Activated CD4-positive, alpha-beta T cell treated with anti-CD3 and anti-CD28 coated beads, Interleukin-2, amount 50 U/mL, for 24 hours (primary cell): Measurements from ENCODE around the gene CHST11.

Source experiments
- DNase-seq, 2 donors: peaks; one replicate each; pipeline ENCODE4 v3.0.0-alpha.2; 2020; ENCODE audit warnings: low read depth in 1 of 2, low spot score in 1 of 2

Gene CHST11

GRCh38 chr12:104648756-104649155 lies 192.0 kb downstream of the CHST11 start:
- no peak for DNase-seq

DNA sequence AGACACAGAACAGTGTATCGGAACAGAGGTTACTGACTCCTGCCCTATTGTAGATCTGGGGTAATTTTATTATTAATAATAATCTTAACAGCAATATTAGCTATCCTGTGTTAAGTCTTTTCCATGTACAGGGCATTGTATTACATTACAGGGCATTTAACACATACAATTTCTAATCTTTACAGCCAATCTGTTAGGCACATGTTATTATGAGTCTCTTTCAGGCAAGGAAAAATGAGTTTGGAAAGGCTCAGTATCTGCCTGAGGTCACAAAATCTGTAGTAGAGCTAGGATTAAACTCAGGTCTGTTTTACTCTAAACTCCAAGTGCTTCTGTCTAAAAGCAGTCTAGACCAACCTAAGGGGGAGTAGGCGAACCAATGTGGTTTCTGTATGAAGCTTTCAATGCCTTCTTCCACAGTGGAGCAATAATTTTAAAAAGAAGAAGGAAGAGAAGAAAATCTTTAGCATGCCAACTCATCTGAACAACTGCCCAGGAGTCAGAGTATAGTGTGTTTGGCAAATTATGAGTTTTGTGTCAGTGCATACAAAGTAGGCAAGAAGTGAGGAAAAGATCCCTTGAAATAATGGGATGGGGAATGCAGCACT lies 192.6 kb downstream of the CHST11 start:
- no peak for DNase-seq

DNA sequence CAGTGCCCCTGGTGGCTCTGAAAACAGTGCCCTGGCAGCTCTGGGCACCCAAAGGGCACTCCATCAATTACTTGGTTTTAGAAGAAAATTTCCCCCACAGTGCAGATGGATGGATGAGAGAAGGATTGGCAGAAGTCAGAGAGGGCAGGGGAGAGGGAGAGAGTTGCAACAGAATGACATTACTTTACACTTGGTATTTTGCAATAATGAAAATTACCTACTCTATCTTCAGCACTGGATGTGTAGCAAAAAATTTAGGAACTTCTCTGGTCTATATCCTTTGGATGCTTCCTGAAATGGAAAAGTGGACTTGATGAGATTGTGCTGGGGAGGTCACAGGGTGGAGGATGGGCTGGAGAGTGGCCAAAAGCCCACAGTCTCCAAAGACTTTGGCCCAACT lies 193.2 kb downstream of the CHST11 start:
- DNase-seq, result no peak

- no peak for DNase-seq
Measured at GRCh38 chr12:104650541-104650940, 193.8 kb downstream of the CHST11 start.

GRCh38 chr12:104651811-104652210 lies 195.1 kb downstream of the CHST11 start:
- no peak for DNase-seq

GRCh38 chr12:104652358-104652757 lies 195.6 kb downstream of the CHST11 start:
- DNase-seq, result no peak

- DNase-seq, result no peak
Measured at GRCh38 chr12:104652910-104653309, 196.2 kb downstream of the CHST11 start.

DNA sequence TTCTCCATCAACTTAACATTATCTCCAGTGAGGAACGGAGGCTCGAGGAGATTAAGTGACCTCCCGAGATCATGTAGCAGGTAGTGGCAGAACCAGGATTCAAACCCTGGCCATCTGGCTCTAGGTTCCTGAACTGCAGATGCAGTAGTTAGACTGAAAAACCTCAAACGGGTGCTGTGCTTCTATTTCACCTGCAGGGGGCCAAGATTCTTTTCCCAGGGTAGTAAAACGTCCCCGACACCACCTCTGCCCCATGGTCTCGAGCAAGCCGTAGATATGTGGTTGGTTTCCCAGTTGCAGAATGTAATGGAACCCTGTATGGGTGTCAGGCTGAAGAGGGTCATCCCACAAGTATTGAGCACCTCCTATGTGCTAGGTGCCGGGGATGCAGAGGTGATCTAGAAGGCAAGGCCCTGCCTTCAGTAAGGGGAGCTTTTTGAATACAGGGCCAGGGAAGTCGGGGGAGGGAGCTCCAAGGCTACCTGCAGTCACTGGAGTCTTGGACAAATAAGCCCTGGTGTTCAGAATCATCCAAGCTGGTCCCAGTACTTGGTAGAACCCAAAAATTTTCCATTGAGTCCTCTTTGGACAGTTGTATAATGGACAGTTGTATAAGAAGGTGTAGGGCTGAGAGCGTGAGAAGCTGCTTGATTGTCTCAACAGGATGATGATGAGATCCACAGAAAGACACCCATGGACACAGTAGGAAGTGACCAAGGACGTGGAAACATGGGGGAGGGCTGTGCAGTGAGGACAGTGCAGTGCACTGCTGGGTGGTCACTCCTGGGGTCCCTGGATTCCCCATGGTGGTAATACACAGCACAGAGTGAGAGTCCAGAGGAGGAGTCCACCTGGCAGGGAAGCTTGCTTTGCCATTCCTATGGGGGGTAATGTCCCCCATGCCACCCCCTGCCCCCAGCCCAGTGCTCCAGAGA lies 197.2 kb downstream of the CHST11 start:
- DNase-seq, result no peak

- DNase-seq, result no peak
Measured at GRCh38 chr12:104654665-104655609, 198.2 kb downstream of the CHST11 start.

GRCh38 chr12:104656383-104656782 lies 199.6 kb downstream of the CHST11 start:
- DNase-seq, result no peak

DNA sequence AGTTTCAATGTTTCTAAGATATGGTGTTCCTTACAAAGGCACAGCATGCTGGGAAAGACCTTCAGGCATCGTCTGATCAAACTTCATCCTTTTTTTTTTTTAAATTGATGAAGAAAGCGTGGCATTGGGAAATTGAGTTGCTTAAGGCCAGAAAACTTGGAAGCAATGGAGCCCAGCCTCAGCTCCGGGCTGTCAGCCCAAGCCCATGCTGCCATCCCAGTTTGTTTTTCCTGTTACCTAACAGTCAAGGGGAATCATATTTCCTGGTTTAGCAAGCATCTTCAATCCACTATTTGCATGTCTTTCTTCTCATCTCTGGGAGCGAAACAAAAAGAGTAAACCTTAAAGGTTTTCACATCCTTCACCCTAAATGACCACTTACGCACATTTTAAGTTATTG lies 200.2 kb downstream of the CHST11 start:
- DNase-seq, result no peak

- DNase-seq, result no peak
Measured at GRCh38 chr12:104657726-104658484, 201.2 kb downstream of the CHST11 start.

- no peak for DNase-seq
Measured at GRCh38 chr12:104659058-104659457, 202.3 kb downstream of the CHST11 start.

DNA sequence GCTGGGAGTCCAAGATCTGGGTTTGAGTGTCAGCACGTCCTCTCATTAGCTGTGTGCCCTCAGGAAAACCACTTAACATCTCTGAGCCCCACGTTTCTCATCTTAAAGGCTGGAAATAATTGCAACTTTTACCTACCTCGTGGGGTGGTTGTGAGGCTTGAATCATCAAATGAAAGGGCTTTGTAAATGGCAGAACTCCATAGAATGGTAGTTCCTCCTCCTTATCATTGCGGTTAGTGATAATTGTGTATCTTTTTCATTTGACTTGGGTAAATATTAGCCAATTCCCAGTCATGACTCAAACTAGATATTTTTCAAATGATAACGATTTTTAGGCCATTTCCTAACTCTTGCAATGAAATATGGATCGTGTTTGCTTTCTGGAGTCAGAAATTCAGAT lies 205.5 kb downstream of the CHST11 start:
- DNase-seq, result no peak

GRCh38 chr12:104662908-104663307 lies 206.2 kb downstream of the CHST11 start:
- no peak for DNase-seq

DNA sequence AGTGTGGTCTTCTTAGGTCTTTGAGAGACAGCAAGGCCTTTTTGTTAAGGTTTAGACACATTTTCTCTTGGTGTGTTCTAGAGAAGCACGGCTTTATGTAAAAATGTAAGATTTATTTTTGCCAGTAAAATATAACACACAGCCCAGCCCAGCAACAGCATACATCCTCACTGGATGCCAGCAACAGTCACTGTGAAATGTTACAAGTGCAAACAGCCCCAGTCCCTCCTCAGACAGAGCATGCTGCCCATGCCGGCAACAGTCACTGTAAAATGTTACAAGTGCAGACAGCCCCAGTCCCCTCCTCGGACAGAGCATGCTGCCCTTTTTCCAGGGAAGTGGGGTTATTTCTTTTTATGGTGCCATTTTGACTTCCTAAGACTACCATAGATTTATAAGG lies 207.6 kb downstream of the CHST11 start:
- no peak for DNase-seq

DNA sequence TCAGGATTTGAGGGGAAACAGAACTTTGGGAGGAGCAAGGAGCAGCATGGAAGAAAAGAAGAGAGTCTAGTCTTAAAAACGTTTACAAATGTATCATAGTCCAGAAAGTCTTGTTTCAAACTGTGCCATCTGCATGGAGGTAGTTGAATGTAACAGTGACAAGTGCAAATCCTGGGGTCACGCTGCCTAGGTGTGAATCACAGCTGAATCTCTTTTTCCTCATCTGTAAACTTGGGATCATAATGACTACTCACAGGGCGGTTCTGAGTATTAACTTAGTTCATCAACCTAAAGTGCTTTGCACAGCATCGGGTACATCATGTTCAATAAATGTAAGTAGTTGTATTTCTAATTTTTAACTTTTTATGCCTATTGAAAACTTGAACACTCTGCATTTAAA lies 208.5 kb downstream of the CHST11 start:
- DNase-seq, result no peak

GRCh38 chr12:104667139-104667538 lies 210.4 kb downstream of the CHST11 start:
- no peak for DNase-seq

GRCh38 chr12:104668274-104668718 lies 211.5 kb downstream of the CHST11 start:
- no peak for DNase-seq

DNA sequence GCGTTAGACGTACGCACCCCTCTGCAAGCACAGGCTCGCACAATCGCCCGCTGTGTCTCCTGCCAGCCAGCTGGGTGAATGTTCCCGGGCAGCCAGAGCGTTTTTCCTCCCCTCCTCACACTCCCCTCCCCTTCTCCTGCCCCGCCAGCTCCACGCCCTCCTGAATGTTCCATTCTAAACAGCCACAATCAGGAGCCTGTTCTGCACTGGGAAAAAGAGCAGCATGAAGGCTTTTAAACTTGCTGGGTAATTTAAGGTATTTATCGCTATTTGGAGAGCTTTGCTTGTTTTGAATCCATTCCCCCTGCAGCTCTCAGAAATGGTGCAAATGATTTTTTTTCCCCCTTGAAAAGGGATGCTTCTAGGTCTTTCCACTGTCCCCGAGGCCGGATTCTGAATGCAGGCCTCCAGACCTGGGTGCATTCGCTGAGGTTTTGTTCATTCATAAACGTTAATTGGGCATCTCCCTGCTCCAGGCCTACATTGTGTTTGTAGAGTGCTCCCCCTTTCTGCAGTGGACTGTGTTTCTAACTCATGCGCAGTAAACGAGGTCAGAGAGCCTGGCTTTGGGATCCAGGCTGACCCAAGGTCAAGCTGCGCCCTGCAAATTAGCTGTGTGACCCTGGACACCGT lies 212.5 kb downstream of the CHST11 start:
- DNase-seq, result no peak
